ENCODE results near the gene ZGPAT.
A peak's percentile ranks its signal among the peaks of the same experiment; 100 is the strongest.

Gene ZGPAT

DNA sequence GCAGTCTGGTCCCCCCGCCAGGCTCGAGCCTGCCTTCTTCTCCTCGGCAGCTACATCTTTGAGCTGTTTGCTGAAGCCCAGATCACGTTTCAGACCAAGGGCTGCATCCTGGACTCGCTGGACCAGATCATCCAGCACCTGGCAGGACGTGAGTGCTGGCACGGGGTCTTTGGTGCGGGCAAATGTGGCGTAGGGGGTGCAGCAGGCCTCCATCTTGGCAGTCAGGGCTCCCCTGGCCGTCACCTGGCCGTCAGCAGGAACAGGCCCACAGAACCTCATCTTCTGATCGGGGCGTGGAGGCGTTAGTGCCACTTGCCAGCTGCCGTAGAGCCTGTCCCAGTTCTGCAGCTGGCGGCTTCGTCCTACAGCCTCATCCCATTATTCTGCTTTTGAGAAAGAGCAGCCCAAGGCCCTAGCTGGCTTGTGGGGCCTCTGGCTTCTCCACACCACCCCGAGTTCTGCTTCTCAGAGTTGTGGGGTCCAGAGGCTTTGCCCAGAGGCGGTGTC, 28.0 kb upstream of the ZGPAT start:
- no peak for DNase-seq

DNA sequence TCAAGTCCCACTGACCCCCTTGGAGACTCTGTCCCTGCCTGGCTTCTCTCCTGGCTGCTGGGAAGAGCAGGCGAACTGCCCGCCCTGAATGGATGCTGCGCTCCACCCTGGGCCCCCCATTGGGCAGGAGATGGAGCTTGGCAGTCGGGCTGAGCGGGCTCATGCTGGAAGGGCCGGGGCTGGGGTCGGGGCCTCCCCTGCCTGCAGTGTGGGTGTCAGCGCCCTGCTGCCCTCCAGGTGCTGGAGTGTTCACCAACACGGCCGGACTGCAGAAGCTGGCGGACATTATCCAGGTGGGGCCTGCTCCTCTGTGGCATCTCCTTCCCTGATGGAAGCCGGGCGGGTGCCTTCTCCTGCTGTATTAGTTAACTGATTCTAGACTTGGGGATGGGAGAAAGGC, 27.4 kb upstream of the ZGPAT start:
- no peak for DNase-seq

DNA sequence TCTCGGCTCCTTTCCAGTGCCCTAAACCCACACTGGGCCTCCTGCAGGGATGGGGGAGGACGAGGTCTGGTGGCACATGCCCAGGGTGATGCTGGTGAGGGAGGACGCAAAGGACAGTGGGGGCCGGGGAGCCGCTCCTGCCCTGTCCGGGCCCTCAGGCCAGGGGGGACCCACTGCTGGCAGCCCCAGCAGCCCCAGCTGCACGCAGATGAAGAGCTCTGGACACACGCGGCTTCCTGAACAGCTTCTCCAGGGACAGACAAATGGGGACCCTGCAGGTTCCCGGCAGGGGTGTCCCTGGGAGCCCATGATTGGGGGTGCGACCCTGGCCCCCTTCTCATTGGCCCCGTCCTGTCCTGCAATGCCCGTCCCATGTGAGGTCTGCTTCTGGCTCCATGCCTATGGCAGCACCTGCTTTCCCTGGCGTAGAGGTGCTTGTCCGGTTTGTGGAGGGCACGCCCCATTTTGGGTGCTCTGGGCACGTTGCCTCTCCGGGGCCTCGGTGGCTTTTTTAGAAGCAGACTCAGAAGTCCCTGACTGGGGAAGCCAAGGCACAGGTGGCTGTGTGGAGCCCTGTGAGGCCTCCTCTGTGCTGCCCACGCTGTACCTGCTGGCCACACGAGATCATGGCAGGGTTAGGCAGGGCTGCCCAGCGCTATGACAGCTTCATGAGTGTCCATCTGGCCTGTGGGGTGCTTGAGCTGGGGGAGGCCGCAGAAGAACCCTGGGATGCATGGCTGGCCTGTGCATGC, 26.8 kb upstream of the ZGPAT start:
- no peak for DNase-seq

DNA sequence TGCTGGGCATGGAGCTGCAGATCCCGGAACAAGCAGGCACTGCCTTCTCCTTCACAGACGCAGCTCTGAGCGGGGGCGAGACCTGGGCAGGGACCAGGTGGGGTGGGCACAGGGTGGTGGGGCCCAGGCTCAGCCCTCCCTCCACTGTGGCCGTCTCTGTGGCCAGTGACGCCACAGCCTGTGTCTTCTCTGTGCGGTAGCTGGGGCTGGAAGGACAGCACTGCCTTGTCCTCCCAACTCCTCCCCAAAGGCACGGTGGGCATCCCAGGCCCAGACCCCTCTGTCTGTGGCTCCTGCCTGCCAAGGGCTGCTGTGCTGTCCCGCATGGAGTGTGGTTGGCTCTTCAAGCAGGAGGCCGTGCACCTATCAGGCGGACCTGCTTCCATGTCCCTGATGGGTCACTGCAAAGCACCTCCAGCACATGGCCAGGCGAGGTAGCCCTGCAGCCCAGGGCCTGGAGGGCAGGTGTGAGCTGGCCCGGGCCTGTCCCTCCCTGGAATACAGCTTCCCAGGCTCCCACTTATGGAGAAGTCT, 26.2 kb upstream of the ZGPAT start:
- DNase-seq = no peak

DNA sequence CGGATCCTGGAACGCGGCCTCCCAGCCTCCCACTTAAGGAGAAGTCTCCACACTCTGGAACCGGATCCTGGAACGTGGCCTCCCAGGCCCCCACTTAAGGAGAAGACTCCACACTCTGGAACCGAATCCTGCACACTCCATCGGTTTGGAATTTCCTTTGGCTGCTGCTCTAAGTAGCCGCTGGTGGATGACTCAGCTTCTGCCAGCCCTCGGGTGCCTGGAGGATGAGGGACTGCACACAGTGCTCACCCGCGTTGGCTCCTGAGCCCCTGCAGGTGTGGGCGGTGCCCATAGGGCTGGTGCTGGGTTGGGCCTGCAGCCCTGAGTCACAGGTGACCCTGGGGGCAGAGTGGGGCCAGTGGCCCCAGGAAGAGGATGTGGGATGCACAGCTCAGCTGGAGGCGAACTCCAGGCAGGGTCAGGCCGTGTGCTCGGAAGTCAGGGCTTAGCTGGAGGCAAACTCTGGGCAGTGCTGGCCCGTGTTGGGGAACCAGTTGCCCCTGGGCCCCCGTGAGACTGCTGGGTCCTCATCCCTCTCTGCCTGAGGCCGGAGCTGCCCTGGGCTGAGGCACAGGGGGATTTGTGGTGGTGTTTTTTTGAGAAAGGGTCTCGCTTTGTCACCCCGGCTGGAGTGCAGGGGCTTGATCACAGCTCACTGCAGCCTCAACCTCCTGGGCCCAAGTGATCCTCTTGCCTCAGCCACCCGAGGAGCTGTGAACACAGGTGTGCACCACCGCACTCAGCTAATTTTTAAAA, 25.3 kb upstream of the ZGPAT start:
- DNase-seq = no peak

DNA sequence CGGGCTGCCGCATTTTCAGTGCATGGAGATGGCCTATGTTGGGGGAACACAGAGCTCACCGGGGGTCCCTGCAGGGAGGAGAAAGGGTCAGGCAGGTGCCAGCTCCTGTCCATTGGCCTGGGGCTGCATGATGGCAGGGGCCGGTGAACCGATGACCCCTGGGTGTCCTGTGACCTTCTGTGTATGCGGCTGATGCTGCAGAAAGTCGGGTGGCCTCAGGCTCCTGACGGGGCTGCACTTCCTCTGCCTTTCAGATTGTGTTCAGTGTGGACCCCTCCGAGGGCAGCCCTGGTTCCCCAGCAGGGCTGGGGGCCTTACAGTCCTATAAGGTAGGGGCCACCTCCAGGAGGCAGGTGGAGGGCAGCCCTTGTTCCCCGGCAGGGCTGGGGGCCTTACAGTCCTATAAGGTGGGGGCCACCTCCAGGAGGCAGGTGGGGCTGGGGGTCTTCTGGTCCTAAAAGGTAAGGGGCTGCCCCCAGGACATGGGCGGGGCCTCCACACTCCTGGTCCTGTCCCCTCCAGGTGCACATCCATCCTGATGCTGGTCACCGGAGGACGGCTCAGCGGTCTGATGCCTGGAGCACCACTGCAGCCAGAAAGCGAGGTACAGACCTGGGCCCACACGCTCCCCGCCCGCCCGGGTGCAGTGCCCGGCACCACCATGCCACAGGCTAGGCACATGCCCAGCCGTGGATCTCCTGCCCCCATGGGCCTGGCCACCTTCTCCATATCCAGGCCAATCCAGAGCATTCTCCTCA, 22.4 kb upstream of the ZGPAT start:
- DNase-seq = no peak

DNA sequence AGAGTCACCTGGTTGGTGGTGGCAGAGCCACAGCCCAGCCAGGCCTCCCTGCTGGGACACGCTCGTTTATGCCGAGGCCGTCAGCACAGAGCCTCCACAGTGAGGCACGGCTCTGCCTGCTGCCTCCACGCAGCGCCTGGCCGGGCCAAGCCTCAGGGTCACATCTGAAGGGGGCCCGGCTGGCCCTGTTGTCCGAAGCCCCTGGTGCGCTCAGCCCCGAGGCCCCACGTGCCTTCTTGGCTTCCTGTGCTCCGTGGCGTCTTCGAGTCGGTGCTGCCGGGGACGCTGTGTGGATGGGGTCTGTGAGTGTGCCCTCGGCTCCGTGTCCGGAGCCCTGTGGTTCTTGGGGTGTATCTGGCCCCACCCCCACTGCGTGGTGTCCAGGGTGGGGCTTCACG, 21.7 kb upstream of the ZGPAT start:
- DNase-seq = no peak

DNA sequence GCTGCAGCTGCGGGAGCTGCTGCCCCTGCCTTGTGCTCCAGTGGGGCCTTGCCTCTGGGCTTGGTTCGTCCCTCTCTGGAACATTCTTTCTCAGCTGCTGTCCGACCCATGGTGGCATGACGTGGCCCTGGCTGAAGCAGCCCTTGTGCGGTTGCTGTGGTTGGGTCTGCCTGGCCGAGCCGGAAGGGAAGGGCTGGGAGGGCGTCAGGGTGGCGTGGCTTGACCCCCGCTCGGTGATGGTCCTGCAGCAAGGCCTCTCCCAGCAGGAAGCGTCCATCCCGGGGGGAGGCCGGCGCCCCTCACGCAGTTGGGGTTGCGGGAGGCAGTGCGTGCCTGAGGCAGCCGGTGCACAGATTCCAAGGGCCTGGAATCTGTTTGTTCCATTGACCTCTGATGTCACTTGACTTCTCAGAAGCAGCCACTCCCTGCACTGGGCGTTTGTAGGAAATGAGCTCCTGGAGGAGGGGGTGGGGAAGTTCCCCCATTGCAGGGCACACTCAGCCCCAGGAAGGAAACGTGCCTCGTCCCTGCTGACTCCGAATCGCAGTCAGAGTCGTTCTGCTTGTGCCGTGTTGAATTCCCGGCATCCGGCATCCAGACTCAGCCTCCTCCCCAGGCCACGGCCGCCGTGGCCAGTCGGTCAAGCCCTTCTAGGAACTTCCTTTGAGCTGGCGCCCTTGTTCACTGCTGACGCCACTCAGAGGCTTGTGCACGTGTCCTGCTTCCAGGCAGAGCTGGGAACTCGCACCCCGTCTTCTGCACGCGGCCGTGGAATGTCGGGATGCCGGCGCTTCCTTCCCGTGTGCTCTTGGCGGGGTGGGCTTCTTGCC, 21.1 kb upstream of the ZGPAT start:
- DNase-seq = peak; percentile 49 to 58

DNA sequence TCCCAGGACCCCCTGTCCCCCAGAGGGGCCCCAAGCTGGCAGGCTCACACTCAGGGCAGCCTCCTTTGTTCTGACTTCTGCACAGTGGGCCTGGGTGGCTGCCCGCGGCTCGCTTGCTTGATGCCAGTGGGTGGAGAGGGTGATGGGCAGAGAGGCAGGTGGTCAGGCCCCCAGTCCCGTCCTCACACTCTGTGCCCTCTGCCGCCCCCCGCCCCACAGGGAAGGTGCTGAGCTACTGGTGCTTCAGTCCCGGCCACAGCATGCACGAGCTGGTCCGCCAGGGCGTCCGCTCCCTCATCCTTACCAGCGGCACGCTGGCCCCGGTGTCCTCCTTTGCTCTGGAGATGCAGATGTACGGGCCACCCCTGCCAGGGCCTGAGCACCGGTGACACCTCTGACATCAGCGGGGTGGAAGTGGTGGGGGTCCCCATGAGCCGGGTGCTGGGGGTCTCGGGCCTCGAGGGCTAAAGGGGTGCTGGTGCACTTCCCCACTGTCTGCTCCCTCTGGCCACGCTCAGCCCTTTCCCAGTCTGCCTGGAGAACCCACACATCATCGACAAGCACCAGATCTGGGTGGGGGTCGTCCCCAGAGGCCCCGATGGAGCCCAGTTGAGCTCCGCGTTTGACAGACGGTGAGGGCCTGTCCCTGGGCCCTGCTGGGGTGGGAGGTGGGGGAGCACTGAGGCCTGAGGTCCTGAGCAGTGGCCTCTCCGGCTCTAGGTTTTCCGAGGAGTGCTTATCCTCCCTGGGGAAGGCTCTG, 20.2 kb upstream of the ZGPAT start:
- no peak for DNase-seq

DNA sequence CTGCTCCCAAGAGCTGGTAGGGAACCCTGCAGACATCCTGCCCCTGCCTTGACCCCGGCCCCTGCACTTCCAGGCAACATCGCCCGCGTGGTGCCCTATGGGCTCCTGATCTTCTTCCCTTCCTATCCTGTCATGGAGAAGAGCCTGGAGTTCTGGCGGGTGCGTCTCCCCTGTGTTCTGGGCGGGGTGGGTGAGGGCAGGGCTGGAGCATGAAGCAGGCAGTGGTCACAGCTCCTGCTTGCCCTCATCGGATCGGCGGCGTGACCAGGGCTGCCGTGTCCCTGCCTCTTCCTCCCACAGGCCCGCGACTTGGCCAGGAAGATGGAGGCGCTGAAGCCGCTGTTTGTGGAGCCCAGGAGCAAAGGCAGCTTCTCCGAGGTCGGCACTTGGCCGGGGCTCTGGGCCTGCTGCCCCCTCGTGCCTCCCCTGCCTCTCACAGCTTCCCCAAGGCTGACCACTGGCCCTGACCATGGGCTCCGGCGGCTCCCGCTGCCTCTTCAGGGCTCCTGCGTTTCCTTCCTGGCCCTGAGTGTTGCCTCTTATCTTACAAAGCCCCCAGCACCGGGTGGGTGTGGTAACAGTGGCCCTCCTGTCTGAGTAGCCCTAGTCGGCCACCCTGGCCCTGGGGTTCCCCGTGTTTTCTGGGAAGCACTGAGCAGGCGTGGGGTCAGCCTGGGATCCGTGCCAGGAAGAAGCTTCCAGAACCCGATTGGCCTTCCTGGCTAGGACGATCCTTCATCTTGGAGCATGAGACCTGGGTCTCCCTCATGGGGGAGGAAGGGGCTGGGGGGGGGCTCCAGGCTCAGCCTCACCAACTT, 19.4 kb upstream of the ZGPAT start:
- no peak for DNase-seq

DNA sequence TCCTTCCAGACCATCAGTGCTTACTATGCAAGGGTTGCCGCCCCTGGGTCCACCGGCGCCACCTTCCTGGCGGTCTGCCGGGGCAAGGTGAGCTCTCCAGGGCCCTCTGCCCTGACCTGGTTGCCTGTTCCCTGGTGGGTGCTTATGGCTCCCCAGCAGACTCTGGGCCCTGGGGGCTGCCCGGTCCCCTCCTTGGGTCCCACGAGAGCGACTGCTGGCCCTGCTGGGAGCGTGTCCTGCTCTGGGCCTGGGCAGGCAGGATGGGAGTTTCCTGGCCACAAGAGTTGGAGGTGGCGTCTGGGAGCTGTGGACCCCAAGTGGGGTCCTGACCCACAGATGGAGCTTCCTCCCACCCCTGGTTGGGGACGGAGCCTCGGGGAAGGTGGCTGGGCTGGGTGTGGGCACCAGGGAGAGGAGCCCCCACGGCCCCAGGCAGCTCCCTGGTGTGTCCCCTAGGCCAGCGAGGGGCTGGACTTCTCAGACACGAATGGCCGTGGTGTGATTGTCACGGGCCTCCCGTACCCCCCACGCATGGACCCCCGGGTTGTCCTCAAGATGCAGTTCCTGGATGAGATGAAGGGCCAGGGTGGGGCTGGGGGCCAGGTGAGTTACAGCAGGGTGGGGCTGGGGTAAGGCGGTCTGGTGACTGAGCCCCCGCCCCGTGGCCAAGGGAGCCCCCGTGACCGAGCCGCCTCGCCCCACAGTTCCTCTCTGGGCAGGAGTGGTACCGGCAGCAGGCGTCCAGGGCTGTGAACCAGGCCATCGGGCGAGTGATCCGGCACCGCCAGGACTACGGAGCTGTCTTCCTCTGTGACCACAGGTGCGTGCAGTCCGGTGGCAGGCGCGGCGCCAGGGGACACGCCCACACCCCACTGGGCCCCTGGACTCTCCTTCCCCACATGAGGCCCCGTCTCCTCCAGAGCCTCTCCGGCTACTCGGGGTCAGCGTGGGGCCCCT, 18.5 kb upstream of the ZGPAT start:
- no peak for DNase-seq

DNA sequence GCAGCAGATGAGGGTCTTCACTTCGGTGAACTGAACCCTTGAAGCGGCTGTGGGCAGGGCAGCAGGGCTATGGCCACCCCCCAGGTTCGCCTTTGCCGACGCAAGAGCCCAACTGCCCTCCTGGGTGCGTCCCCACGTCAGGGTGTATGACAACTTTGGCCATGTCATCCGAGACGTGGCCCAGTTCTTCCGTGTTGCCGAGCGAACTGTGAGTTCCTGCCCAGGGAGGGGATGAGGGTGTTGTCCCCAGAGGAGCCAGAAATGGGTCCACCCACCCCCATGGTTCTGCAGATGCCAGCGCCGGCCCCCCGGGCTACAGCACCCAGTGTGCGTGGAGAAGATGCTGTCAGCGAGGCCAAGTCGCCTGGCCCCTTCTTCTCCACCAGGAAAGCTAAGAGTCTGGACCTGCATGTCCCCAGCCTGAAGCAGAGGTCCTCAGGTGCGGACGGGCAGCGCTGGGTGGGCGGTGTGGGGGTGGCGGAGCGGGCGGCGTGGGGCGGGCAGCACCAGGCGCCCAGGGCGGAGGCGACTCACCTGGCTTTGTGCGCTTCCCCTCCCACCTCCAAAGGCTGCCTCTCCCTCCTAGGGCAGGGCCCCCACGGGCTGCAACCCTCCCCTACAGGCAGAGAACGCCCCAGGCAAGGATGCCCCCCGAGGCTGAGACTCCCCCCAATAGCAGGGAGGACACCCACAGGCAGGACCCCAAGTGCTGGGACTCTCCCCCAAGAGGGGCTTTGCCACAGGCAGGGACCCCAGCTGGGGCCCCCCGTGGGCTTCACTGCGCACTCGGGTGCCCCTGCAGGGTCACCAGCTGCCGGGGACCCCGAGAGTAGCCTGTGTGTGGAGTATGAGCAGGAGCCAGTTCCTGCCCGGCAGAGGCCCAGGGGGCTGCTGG, 17.6 kb upstream of the ZGPAT start:
- no peak for DNase-seq

DNA sequence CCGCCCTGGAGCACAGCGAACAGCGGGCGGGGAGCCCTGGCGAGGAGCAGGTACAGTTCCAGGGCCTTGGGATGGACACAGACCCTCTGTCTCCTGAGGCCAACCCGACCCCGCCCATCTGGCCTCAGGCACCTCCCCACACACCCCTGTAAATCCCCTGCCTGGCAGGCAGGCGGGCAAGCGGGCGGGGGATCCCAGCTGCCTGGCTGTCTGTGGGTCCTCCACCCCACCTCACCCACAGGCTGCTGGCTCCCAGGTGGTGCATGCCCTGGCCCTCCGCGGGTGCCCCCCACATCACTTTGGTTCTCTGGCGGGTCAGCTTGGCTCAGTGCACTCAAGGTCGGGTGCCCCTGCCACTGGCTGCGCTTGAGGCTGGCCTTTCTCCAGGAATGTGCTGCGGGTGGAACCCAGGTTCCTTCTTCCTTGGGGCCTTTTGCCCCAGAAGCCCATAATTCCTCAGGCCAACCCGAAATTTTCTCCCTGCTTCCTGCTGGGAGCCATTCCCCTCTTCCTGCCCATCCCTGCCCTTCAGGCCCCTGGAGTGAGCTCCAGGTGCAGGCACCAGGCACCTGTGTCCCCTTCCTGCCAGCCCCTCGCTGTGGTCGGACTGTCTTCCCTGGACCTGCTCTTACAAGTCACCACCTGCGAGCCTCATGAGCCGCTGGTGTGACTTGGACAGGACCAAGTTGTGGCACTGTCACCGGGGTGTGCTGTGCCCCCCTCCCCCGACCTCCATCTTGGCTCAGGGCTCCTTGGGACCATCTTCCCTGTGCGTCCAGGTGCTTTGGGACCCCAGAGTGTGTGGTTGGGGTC, 16.7 kb upstream of the ZGPAT start:
- DNase-seq = no peak

DNA sequence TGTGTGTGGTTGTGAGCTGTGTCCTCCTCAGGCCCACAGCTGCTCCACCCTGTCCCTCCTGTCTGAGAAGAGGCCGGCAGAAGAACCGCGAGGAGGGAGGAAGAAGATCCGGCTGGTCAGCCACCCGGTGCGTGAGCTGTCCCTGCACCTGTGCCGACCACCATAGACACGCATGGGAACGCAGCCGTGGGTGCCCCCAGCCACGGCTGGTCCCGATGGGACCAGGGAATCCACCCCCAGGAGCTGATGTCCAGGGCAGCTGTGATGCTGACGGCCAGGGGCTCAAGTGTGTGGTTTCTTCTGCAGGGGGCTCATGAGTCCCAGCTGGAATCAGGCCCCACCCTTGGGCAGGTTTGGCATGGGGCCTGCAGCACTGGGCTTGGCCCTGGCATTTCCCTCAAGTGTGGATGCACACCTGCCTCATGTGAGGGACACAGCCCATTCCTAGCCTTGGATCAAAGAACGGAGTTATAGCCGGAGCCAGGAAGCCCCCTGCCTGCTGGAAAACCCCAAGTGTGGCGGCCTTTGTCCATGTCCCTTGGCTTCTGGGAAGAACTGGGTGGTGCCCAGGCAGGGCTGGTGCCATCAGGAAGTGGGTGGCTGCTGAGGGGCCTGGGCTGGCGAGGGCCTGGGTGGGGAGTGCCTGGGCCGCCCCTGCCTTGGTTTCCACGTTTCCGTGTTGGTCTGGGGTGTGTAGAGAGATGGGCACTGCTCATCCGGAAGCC, 16.0 kb upstream of the ZGPAT start:
- no peak for DNase-seq

DNA sequence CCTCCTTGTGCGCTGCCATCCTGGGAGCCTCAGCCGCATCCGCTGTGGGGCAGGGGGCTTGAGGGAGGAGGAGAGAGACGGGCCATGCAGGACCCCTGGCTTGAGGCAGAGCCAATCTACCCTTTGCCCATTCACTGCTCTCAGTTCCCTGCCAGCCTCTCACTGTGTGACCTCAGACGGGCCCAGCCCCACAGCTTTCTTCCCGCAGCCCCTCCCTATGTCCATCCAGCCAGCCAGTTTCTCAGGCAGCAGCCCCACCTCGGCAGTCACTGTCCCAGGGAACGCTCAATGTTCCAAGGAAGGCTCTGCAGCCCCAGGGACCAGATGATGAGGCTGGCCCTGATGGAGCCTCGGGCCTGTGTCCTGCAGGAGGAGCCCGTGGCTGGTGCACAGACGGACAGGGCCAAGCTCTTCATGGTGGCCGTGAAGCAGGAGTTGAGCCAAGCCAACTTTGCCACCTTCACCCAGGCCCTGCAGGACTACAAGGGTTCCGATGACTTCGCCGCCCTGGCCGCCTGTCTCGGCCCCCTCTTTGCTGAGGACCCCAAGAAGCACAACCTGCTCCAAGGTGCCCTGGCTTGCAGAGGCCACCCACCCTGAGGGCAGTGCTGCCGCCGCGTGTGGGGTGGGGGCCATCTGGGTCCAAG, 15.3 kb upstream of the ZGPAT start:
- no peak for DNase-seq

DNA sequence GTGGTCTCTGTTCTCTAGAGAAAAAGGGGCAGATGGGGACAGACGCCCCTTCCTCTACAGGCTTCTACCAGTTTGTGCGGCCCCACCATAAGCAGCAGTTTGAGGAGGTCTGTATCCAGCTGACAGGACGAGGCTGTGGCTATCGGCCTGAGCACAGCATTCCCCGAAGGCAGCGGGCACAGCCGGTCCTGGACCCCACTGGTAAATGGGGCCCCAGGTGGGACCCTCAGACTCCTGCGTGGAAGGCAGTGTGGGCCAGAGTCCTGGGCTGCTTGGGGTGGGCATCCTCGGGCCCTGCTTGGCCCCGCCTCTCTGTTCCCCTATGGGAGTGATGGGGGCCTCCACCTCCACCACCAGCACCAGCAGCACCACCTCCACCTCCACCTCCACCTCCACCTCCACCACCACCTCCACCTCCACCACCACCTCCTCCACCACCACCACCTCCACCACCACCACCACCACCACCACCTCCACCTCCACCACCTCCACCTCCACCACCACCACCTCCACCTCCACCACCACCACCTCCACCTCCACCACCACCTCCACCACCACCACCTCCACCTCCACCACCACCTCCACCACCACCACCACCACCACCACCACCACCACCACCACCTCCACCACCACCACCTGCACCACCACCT, 14.6 kb upstream of the ZGPAT start:
- no peak for DNase-seq
